ENCODE data around the gene ABCC1.
"Not testable (repeated sequence)": the region's sequence is repeated elsewhere in the genome, so short reads cannot be mapped to it uniquely, and the experiment has no call there.

Gene ABCC1

DNA sequence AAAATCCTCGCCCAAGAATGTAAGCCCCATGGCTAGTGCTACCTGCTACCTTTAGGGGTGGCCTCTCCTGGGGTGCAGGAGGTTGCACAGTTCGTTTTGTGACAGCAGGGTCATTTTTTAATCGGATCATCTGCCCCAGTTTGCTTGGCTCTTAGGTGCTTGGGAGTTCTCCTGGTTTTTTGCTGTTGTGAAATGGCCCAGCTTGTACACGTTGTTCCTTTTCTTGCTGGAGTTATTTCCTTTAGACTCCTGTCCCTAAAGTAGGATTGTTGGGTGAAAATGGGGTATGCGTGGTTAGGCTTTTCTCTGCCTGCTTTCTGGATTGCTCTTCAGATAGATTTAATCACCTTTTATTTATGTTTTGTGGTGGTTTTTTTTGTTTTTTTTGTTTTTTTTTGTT lies 25.8 kb downstream of the ABCC1 start:
- TF ChIP-seq CTBP1 (IDR thresholded peaks at IDR 0.05; ENCODE audit: borderline replicate concordance) = no peak
- no peak for TF ChIP-seq L3MBTL2 (conservative IDR thresholded peaks at IDR 0.05)
- no peak for TF ChIP-seq TARDBP (IDR thresholded peaks at IDR 0.05)
- no peak for TF ChIP-seq FOXK2 (IDR thresholded peaks at IDR 0.05)
- no peak for TF ChIP-seq ARNT (IDR thresholded peaks at IDR 0.05)
- no peak for TF ChIP-seq FOXA1 (IDR thresholded peaks at IDR 0.05)
- TF ChIP-seq SP1 (IDR thresholded peaks at IDR 0.05) = no peak
- TF ChIP-seq ELF4 (IDR thresholded peaks at IDR 0.05) = no peak
- no peak for TF ChIP-seq BHLHE40 (IDR thresholded peaks at IDR 0.05; ENCODE audit: borderline replicate concordance)
- TF ChIP-seq NFRKB (IDR thresholded peaks at IDR 0.05) = no peak
- no peak for TF ChIP-seq FOXM1 (IDR thresholded peaks at IDR 0.05; ENCODE audit: borderline replicate concordance)
- ChIA-PET CTCF (no interaction called here), POLR2A (no interaction called here)
- no peak for DNase-seq (ENCODE audit: extremely low spot score)

DNA sequence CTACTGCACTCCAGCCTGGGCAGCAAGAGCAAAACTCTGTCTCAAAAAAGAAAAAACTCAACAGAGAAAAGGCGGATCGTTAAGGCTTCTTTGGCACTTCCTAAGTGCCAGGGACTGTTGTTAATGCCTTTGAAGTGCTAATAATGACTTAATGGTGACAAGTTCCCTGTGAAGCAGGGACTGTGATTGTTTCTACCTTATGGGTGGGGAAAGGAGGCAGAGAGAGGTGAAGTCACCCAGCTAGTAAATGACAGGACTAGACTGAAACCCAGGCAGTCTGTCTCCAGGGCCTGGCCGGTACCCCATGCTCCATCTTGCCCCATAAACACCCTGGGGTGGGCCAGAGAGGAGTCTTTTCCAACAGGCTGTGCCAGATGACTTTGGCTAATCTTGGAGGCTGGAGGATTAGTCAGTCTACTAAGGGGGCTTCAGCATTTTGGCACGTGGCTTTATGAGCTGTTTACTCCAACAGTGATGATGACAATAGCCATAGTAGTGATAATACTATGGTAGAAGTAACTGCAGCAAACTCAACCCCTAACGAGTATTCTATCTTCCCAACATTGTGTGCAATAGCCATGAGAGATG lies 26.9 kb downstream of the ABCC1 start:
- TF ChIP-seq SUZ12 (IDR thresholded peaks at IDR 0.05) = no peak
- no peak for TF ChIP-seq FOXA1 (IDR thresholded peaks at IDR 0.05)
- no peak for TF ChIP-seq BHLHE40 (IDR thresholded peaks at IDR 0.05; ENCODE audit: borderline replicate concordance)
- no peak for TF ChIP-seq FOXK2 (IDR thresholded peaks at IDR 0.05)
- TF ChIP-seq LEF1 (IDR thresholded peaks at IDR 0.05; ENCODE audit: borderline replicate concordance) = no peak
- no peak for TF ChIP-seq SP1 (IDR thresholded peaks at IDR 0.05)
- no peak for TF ChIP-seq CTBP1 (IDR thresholded peaks at IDR 0.05; ENCODE audit: borderline replicate concordance)
- TF ChIP-seq ELF4 (IDR thresholded peaks at IDR 0.05) = no peak
- no peak for TF ChIP-seq TARDBP (IDR thresholded peaks at IDR 0.05)
- ChIA-PET CTCF (no interaction called here), POLR2A (no interaction called here)
- no peak for DNase-seq (ENCODE audit: extremely low spot score)

DNA sequence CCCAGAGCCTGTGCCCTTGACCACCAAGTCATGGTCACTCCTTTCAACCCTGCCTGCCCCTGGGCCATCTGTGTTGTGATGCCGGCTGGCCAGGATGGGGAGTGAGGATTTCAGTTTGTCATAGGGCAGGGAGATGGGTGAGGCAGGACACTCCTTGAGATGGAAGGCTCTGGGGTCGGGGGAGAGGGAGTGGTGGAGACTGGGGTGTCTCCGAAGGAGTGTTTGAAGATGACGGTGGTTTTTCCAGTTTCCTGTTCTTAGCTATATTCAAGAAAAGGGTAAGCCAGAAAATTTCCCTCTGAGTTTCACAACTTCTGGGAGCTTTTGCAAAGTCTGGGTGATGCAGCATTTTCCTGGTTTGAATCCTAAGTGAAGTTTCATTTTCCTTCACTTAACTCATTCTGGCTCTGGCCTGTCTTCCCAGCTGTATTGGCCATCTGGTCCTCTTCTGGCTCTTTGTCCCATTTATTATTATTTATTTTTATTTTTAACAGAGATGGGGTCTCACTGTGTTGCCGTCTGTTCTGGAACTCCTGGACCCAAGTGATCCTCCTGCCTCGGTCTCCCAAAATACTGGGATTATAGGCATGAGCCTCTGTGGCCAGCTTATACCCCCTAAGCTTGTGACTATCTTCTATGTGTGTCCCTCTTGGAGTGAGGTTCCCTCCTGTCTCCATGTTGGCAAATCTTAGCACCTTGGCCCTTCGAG lies 27.7 kb downstream of the ABCC1 start:
- no peak for TF ChIP-seq FOXA1 (IDR thresholded peaks at IDR 0.05)
- no peak for TF ChIP-seq LEF1 (IDR thresholded peaks at IDR 0.05; ENCODE audit: borderline replicate concordance)
- TF ChIP-seq TARDBP (IDR thresholded peaks at IDR 0.05) = no peak
- no peak for TF ChIP-seq SUZ12 (IDR thresholded peaks at IDR 0.05)
- ChIA-PET CTCF (interaction anchor here (0.6 kb wide), 1 partner anchor 78 kb away, joined by 3 read pairs; no protein-coding TSS in a partner anchor), POLR2A (no interaction called here)
- no peak for DNase-seq (ENCODE audit: extremely low spot score)

DNA sequence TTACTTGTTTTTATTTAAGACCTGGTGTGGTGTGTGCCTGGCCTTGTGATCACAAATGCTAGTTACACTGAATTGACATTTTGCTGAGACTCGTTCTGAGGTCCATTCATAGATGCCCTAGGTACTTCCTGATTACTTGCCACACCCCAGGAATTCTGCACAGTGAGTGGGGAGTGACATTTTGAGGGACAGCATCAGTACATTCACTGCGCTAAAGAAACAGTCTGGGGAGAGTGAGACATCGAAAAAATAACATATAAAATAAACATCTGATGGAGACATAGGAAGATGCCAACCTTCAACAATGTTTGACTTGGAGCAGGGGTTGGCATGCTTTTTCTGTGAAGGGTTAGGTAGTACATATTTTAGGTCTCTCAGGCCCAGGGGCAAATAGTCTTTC lies 30.4 kb downstream of the ABCC1 start:
- ChIA-PET POLR2A (no interaction called here), CTCF (no interaction called here)
- no peak for DNase-seq (ENCODE audit: extremely low spot score)
- no peak for TF ChIP-seq FOXK2 (IDR thresholded peaks at IDR 0.05)

DNA sequence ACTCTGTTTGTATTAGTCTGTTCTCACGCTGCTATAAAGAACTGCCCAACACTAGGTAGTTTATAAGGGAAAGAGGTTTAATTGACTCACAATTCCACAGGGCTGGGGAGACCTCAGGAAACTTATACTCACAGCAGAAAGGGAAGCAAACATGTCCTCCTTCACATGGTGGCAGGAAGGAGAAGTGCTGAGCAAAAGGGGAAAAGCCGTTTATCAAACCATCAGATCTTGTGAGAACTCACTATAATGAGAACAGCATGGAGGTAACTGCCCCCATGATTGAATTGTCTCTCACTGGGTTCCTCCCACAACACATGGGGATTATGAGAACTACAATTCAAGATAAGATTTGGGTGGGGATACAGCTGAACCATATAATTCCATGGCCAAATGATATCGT lies 30.9 kb downstream of the ABCC1 start:
- no peak for DNase-seq (ENCODE audit: extremely low spot score)
- POLR2A ChIA-PET = no interaction called here
- CTCF ChIA-PET = no interaction called here
- no peak for TF ChIP-seq FOXM1 (IDR thresholded peaks at IDR 0.05; ENCODE audit: borderline replicate concordance)
- no peak for TF ChIP-seq L3MBTL2 (conservative IDR thresholded peaks at IDR 0.05)
- no peak for TF ChIP-seq HDGF (IDR thresholded peaks at IDR 0.05; ENCODE audit: borderline replicate concordance)
- no peak for TF ChIP-seq BHLHE40 (IDR thresholded peaks at IDR 0.05; ENCODE audit: borderline replicate concordance)
- no peak for TF ChIP-seq SUZ12 (IDR thresholded peaks at IDR 0.05)
- no peak for TF ChIP-seq TARDBP (IDR thresholded peaks at IDR 0.05)
- no peak for TF ChIP-seq CTBP1 (IDR thresholded peaks at IDR 0.05; ENCODE audit: borderline replicate concordance)
- TF ChIP-seq ARNT (IDR thresholded peaks at IDR 0.05) = no peak
- TF ChIP-seq FOXK2 (IDR thresholded peaks at IDR 0.05) = no peak
- no peak for TF ChIP-seq ZNF384 (IDR thresholded peaks at IDR 0.05)
- no peak for TF ChIP-seq ELF4 (IDR thresholded peaks at IDR 0.05)
- TF ChIP-seq FOXA1 (IDR thresholded peaks at IDR 0.05) = no peak
- TF ChIP-seq, protein P1, sequence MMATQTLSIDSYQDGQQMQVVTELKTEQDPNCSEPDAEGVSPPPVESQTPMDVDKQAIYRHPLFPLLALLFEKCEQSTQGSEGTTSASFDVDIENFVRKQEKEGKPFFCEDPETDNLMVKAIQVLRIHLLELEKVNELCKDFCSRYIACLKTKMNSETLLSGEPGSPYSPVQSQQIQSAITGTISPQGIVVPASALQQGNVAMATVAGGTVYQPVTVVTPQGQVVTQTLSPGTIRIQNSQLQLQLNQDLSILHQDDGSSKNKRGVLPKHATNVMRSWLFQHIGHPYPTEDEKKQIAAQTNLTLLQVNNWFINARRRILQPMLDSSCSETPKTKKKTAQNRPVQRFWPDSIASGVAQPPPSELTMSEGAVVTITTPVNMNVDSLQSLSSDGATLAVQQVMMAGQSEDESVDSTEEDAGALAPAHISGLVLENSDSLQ (IDR thresholded peaks at IDR 0.05) = no peak
- no peak for TF ChIP-seq NFRKB (IDR thresholded peaks at IDR 0.05)
- TF ChIP-seq SP1 (IDR thresholded peaks at IDR 0.05) = no peak

DNA sequence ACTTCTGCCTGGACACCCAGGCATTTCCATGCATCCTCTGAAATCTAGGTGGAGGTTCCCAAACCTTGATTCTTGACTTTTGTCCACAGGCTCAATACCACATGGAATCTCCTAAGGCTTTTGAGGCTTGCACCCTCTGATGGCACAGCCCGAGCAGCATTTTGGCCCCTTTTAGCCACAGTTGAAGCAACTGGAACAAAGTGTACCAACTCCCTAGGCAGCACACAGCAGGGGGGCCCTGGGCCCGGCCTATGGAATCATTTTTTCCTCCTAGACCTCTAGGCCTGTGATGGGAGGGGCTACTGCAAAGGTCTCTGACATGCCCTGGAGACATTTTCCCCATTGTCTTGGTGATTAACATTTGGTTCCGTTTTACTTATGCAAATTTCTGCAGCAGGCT lies 32.0 kb downstream of the ABCC1 start:
- no peak for DNase-seq (ENCODE audit: extremely low spot score)
- TF ChIP-seq ARNT (IDR thresholded peaks at IDR 0.05) (no peak), FOXK2 (IDR thresholded peaks at IDR 0.05) (no peak), TARDBP (IDR thresholded peaks at IDR 0.05) (no peak), BHLHE40 (IDR thresholded peaks at IDR 0.05; ENCODE audit: borderline replicate concordance) (no peak), ELF4 (IDR thresholded peaks at IDR 0.05) (no peak), FOXM1 (IDR thresholded peaks at IDR 0.05; ENCODE audit: borderline replicate concordance) (no peak), CTBP1 (IDR thresholded peaks at IDR 0.05; ENCODE audit: borderline replicate concordance) (no peak)
- TF ChIP-seq, protein P1 (IDR thresholded peaks at IDR 0.05) = no peak
- ChIA-PET CTCF (no interaction called here), POLR2A (no interaction called here)

DNA sequence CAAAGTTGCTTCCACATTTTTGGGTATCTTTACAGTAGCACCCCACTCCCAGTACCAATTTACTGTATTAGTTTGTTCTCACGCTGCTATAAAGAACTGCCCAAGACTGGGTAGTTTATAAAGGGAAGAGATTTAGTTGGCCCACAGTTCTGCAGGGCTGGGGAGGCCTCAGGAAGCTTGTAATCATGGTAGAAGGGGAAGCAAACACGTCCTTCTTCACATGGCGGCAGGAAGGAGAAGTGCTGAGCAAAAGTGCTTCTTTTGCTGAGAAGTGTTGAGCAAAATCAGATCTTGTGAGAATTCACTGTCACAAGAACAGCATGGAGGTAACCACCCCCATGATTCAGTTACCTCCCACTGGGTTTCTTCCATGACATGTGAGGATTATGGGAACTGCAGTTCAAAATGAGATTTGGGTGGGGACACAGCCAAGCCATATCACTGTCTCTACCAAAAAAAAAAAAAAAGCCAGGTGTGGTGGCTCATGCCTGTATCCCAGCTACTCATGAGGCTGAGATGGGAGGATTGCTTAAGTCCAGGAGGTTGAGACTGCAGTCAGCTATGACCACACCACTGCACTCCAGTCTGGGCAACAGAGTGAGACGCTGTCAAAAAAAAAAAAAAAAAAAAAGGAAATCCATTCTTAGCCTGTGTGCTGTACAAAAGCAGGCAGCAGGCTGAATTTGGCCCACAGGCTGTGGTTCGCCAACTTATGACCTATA lies 32.9 kb downstream of the ABCC1 start:
- POLR2A ChIA-PET; DNase-seq (ENCODE audit: extremely low spot score); CTCF ChIA-PET: not testable (repeated sequence)

All from HEK293T (cell line).